Esophagus muscularis mucosa (tissue), 4 donors: ENCODE results near the gene COPB2.

Source experiments
- EP300 ChIP-seq: sonication (generic); formaldehyde crosslinking; IDR thresholded peaks from one replicate; pipeline ENCODE4 v1.6.1; 2017; ENCODE audit warnings: antibody characterized with exemption
- POLR2A ChIP-seq: fragments of 450-650 bp; IDR thresholded peaks from one replicate; pipeline ENCODE4 v1.6.1; 2017; ENCODE audit warnings: antibody characterized with exemption, moderate library complexity, mild to moderate bottlenecking, low read depth
- POLR2AphosphoS5 ChIP-seq, 2 donors: sonication (generic); formaldehyde crosslinking; IDR thresholded peaks; one replicate each; pipeline ENCODE4 v1.6.1; 2017; ENCODE audit warnings: antibody characterized with exemption in 2 of 2
- TF ChIP-seq, protein P1 (sequence below), 3 experiments: fragments of 200-600 bp in 2 of 3; fragments of 450-650 bp in 1 of 3; sonication (generic) in 2 of 3; IDR thresholded peaks; one replicate each; pipeline ENCODE4 v1.5.1; 2017 to 2019; ENCODE audit warnings: antibody characterized with exemption in 3 of 3, mild to moderate bottlenecking in 2 of 3, moderate library complexity in 1 of 3

GRCh38 chr3:139433089-139433488 lies 43.6 kb upstream of the COPB2 start:
- TF ChIP-seq, protein P1, sequence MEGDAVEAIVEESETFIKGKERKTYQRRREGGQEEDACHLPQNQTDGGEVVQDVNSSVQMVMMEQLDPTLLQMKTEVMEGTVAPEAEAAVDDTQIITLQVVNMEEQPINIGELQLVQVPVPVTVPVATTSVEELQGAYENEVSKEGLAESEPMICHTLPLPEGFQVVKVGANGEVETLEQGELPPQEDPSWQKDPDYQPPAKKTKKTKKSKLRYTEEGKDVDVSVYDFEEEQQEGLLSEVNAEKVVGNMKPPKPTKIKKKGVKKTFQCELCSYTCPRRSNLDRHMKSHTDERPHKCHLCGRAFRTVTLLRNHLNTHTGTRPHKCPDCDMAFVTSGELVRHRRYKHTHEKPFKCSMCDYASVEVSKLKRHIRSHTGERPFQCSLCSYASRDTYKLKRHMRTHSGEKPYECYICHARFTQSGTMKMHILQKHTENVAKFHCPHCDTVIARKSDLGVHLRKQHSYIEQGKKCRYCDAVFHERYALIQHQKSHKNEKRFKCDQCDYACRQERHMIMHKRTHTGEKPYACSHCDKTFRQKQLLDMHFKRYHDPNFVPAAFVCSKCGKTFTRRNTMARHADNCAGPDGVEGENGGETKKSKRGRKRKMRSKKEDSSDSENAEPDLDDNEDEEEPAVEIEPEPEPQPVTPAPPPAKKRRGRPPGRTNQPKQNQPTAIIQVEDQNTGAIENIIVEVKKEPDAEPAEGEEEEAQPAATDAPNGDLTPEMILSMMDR (IDR thresholded peaks at IDR 0.05) = no peak
- no peak for TF ChIP-seq EP300
- no peak for TF ChIP-seq POLR2AphosphoS5 (IDR thresholded peaks at IDR 0.05)
- no peak for TF ChIP-seq POLR2A
